Chondrocyte (in vitro differentiated cells): ENCODE data around the gene KCNJ15. TPM values are rescaled to one million over a fixed set of nuclear protein-coding genes. Genes with fewer than 3 reads are reported as not detected.

Source experiments
- DNase-seq: peaks from one replicate; pipeline ENCODE4 v3.0.0; 2021; ENCODE audit warnings: mixed read lengths, low spot score
- H3K27ac Mint-ChIP-seq: one replicate; pipeline ENCODE4 v1.8.0; 2021; ENCODE audit warnings: mild to moderate bottlenecking, moderate library complexity, mixed read lengths; ENCODE audit not compliant: unreplicated experiment
- H3K27me3 Mint-ChIP-seq: 2 replicates; pipeline ENCODE4 v1.8.0; 2021; ENCODE audit warnings: low read depth, mixed read lengths
- H3K36me3 Mint-ChIP-seq: 2 replicates; pipeline ENCODE4 v1.8.0; 2021; ENCODE audit warnings: low read depth, mixed read lengths
- H3K4me1 Mint-ChIP-seq: 2 replicates; pipeline ENCODE4 v1.8.0; 2021; ENCODE audit warnings: low read depth, mild to moderate bottlenecking, mixed read lengths
- H3K4me3 Mint-ChIP-seq: one replicate; pipeline ENCODE4 v1.8.0; 2021; ENCODE audit warnings: mild to moderate bottlenecking, moderate library complexity, mixed read lengths; ENCODE audit not compliant: unreplicated experiment
- H3K9me3 Mint-ChIP-seq: 2 replicates; pipeline ENCODE4 v1.8.0; 2021; ENCODE audit warnings: low read depth, mixed read lengths
- long read RNA-seq: library from polyadenylated mRNA; stranded (forward); transcript quantifications from one replicate; pipeline ENCODE4 v2.0.0, GENCODE V29; 2021
- total RNA-seq: library from RNA; stranded (reverse); gene quantifications from 3 replicates; pipeline ENCODE4 v1.2.1, GENCODE V29; 2021
- TF ChIP-seq, protein P1 (sequence below): fragments of 200-600 bp; sonication (generic); IDR thresholded peaks from 2 replicates; pipeline ENCODE4 v1.5.0; 2021; ENCODE audit warnings: antibody characterized with exemption, mild to moderate bottlenecking, moderate library complexity

The KCNJ15 gene
- total RNA-seq, result 0.21 to 0.80 TPM (median 0.27 TPM) in 3 replicates
- long read RNA-seq, result 0 reads

DNA sequence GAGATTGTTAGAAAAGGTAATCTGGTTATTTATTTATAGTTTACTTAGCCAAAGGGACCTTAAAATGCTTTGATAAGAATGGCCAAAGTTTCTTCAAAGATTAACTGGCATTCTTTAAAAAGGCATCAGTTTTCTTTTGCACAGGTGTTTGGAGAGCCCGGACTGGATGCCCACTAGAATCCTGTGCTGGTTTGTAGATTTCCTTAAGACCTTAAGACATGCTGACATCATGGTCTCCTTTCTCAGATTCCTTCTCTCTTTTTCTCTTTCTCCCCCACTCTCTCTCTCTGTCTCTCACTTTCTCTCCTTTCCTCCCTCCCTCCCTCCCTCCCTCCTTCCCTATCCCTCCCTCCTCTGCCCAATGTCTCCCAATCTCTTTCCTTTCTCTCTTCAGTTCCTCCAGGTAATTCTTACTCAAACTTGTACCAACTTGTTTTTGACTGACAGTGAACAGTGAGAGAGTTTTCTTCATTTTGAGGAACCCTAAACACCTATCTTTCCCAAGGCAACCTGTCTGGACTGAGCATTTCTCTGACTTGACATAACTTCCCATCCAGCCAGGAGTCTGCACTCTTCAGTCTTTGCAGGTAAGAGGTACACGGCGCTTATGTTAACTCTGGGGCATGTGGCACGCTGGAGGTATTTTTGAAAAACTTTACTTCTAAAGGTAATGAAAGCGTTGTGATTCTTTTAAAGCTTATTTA lies at the start of gene KCNJ15:
Gene KCNJ15, plus strand, starts transcription at position 393 of the 704 bp plus-strand sequence. CDS start 42,271 bp downstream, outside the sequence.
- Mint-ChIP-seq H3K36me3 (no peaks in the 10 kb centered on the region), H3K27ac (no peak within 1 kb of the TSS), H3K4me1 (peaks cover 40% of the 10 kb centered on the region), H3K9me3 (no peaks in the 10 kb centered on the region), H3K4me3 (no peak within 1 kb of the TSS), H3K27me3 (no peaks in the 10 kb centered on the region)
- TF ChIP-seq, protein P1, sequence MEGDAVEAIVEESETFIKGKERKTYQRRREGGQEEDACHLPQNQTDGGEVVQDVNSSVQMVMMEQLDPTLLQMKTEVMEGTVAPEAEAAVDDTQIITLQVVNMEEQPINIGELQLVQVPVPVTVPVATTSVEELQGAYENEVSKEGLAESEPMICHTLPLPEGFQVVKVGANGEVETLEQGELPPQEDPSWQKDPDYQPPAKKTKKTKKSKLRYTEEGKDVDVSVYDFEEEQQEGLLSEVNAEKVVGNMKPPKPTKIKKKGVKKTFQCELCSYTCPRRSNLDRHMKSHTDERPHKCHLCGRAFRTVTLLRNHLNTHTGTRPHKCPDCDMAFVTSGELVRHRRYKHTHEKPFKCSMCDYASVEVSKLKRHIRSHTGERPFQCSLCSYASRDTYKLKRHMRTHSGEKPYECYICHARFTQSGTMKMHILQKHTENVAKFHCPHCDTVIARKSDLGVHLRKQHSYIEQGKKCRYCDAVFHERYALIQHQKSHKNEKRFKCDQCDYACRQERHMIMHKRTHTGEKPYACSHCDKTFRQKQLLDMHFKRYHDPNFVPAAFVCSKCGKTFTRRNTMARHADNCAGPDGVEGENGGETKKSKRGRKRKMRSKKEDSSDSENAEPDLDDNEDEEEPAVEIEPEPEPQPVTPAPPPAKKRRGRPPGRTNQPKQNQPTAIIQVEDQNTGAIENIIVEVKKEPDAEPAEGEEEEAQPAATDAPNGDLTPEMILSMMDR, result no peak
- DNase-seq, result no peak

DNA sequence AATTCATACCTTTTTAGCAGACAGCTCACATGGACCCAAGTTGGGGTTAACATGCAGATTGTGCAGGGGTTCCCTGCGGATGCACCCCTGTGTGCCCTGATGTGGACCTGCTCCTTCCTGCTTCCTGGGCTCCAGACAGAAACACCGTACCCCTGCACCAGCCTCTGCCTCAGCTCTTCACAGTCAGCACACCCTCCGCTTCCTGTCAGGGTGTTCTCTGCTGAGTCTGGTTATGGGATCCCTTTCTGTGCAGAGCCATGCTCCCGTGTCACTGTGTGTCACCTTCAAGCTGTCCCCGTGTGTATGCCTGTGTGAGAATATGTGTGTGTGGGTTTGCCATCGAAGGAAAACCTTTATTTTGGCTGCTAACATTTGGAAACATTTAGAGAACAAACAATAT lies 48.7 kb upstream of the KCNJ15 start:
- H3K27ac Mint-ChIP-seq, result no peak overlapping the region
- H3K4me3 Mint-ChIP-seq, result no peak overlapping the region
- H3K27me3 Mint-ChIP-seq, result peaks cover 2% of the 10 kb centered on the region
- TF ChIP-seq, protein P1, result no peak
- peaks cover 15% of the 10 kb centered on the region for H3K4me1 Mint-ChIP-seq
- peaks cover 17% of the 10 kb centered on the region for H3K9me3 Mint-ChIP-seq
- H3K36me3 Mint-ChIP-seq, result peaks cover 2% of the 10 kb centered on the region
- DNase-seq, result no peak

DNA sequence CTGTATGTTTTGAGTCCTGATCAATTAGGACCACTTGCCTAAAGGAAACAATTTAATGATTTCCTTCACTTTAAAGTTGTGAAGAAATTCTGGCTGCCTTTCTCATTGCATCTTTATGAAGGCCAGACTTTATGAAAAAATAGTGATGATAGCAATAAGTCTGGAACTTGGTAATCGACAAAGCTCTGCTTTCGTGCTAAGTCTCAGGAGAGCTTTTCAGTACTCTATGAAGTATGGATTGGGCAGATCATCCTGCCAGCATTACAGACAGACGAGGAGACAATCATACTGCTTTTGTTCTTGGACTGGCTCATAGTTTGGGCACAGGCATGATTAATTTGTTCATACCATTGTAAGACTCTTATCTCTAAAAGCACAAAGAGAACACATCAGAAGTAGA lies 45.5 kb upstream of the KCNJ15 start:
- Mint-ChIP-seq H3K4me3 (no peak overlapping the region), H3K27ac (no peak overlapping the region), H3K4me1 (peaks cover 12% of the 10 kb centered on the region), H3K27me3 (no peaks in the 10 kb centered on the region), H3K36me3 (peaks cover 2% of the 10 kb centered on the region), H3K9me3 (peaks cover 19% of the 10 kb centered on the region)
- TF ChIP-seq, protein P1, result no peak
- no peak for DNase-seq

DNA sequence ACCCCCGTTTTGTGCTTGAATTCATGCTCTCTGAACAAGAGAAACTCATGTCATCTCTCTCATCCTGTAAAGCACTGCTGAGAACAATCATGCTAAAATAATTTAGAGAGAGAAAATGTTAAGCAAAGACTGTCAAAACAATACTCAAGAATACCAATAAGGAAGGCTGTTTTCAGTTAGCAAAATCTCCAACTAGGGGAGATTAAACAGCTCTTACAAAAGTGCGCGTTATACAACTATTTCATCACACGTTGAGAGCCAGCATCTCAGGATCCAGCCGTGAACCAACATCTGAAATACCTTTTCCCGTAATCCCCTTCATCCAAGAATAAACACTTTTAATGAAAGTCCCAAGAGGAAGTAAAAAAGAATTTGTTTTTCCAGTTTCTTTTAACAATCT lies 44.1 kb upstream of the KCNJ15 start:
- Mint-ChIP-seq H3K4me1 (peaks cover 10% of the 10 kb centered on the region), H3K27ac (no peak overlapping the region), H3K36me3 (peaks cover 2% of the 10 kb centered on the region), H3K4me3 (no peak overlapping the region), H3K9me3 (peaks cover 19% of the 10 kb centered on the region), H3K27me3 (no peaks in the 10 kb centered on the region)
- TF ChIP-seq, protein P1, result no peak
- DNase-seq, result no peak

DNA sequence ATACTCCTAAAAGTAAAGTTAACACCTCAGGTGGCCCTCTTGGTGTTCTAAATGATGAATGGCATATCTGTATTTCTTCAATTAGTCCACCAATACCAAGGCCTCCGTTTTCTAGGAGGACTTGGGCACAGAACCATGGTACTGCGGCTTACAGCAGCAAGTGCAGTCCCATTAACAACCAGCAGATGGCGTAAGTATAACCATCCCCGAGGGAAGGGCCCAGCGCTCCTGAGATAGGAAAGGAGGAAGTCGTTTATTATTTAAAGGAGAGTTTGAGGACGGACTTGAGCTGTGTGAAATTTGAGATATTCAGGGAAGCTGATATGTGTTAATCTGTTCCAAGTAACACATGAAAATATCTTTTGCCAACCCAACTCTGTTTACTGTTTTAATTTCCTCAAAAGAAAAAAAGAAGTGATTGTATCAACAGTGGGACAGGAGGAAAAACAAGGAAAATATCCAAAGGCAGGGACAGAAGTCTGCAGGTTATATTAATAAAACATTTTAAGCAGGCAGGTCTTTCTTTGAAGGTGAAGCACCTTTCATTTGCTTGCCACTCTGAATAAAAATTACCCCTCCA lies 37.7 kb upstream of the KCNJ15 start:
- Mint-ChIP-seq H3K4me3 (no peak overlapping the region), H3K4me1 (peaks cover 20% of the 10 kb centered on the region), H3K36me3 (peaks cover 5% of the 10 kb centered on the region), H3K27me3 (no peaks in the 10 kb centered on the region), H3K27ac (peak overlapping the region; percentile 66), H3K9me3 (peaks cover 29% of the 10 kb centered on the region)
- no peak for DNase-seq
- TF ChIP-seq, protein P1, result peak; percentile 91
